KG1 (cell line): ENCODE results near the gene PARVB.

ENCODE experiments used
- DNase-seq: peaks from one replicate; lab custom pipeline; 2025; lab: John Stamatoyannopoulos, UW

The PARVB gene

GRCh38 chr22:44028091-44028490, 4.0 kb downstream of the PARVB start:
- DNase-seq, result no peak

- no peak for DNase-seq
Measured at GRCh38 chr22:44029069-44029468, 5.0 kb downstream of the PARVB start.

GRCh38 chr22:44030051-44030701, 6.1 kb downstream of the PARVB start:
- DNase-seq, result no peak

GRCh38 chr22:44030702-44031082, 6.6 kb downstream of the PARVB start:
- no peak for DNase-seq

- DNase-seq, result no peak
Measured at GRCh38 chr22:44031158-44031952, 7.3 kb downstream of the PARVB start.

GRCh38 chr22:44032126-44032730, 8.1 kb downstream of the PARVB start:
- DNase-seq, result no peak

- no peak for DNase-seq
Measured at GRCh38 chr22:44033287-44033686, 9.2 kb downstream of the PARVB start.

GRCh38 chr22:44033694-44034093, 9.6 kb downstream of the PARVB start:
- no peak for DNase-seq

GRCh38 chr22:44037519-44038375, 13.6 kb downstream of the PARVB start:
- no peak for DNase-seq

- DNase-seq, result no peak
Measured at GRCh38 chr22:44039566-44040171, 15.6 kb downstream of the PARVB start.

- no peak for DNase-seq
Measured at GRCh38 chr22:44042249-44043218, 18.4 kb downstream of the PARVB start.

GRCh38 chr22:44045145-44045544, 21.0 kb downstream of the PARVB start:
- DNase-seq, result no peak

GRCh38 chr22:44046485-44047141, 22.5 kb downstream of the PARVB start:
- no peak for DNase-seq

GRCh38 chr22:44047891-44048301, 23.8 kb downstream of the PARVB start:
- no peak for DNase-seq

- peak; percentile 25 for DNase-seq
Measured at GRCh38 chr22:44049486-44050231, 25.6 kb downstream of the PARVB start.

GRCh38 chr22:44050766-44051355, 26.8 kb downstream of the PARVB start:
- DNase-seq, result no peak

- DNase-seq, result no peak
Measured at GRCh38 chr22:44051358-44051757, 27.3 kb downstream of the PARVB start.

GRCh38 chr22:44051961-44052360, 27.9 kb downstream of the PARVB start:
- no peak for DNase-seq

- no peak for DNase-seq
Measured at GRCh38 chr22:44055805-44056204, 31.7 kb downstream of the PARVB start.
